Measurements from ENCODE around the gene OXER1.

GRCh38 chr2:42722320-42723190, 41.4 kb downstream of the OXER1 start:
- no peak for TF ChIP-seq CTCF (IDR thresholded peaks at IDR 0.05; ENCODE audit: low read depth, low read length, poor library complexity, severe bottlenecking)
- TF ChIP-seq EZH2phosphoT487 (IDR thresholded peaks at IDR 0.05; ENCODE audit: borderline replicate concordance, low read length), result no peak
